KMS-11 (cell line): Measurements from ENCODE around the gene PSG7.
A peak's percentile ranks its signal among the peaks of the same experiment; 100 is the strongest.
"Not testable (repeated sequence)": the region's sequence is repeated elsewhere in the genome, so short reads cannot be mapped to it uniquely, and the experiment has no call there.

Experiments used
- H2AFZ ChIP-seq: fragments of 200-600 bp; sonication (generic); 2 replicates; pipeline ENCODE4 v1.6.1; 2016; ENCODE audit warnings: antibody characterized with exemption, mixed run types, low read depth
- H3K27ac ChIP-seq: fragments of 200-600 bp; sonication (generic); 2 replicates; pipeline ENCODE4 v1.6.1; 2016; ENCODE audit warnings: mild to moderate bottlenecking, mixed run types
- H3K27me3 ChIP-seq: fragments of 200-600 bp; sonication (generic); 2 replicates; pipeline ENCODE4 v1.6.1; 2017; ENCODE audit warnings: mild to moderate bottlenecking, low read depth, mixed run types, moderate library complexity; ENCODE audit not compliant: insufficient read depth
- H3K36me3 ChIP-seq: fragments of 200-600 bp; sonication (generic); 2 replicates; pipeline ENCODE4 v1.6.1; 2017; ENCODE audit warnings: mild to moderate bottlenecking, mixed run types; ENCODE audit not compliant: insufficient read depth
- H3K4me1 ChIP-seq: fragments of 200-600 bp; sonication (generic); 2 replicates; pipeline ENCODE4 v1.6.1; 2016; ENCODE audit warnings: mild to moderate bottlenecking, low read depth, mixed run types; ENCODE audit not compliant: poor library complexity, severe bottlenecking
- H3K4me2 ChIP-seq: fragments of 200-600 bp; sonication (generic); 2 replicates; pipeline ENCODE4 v1.7.0; 2016; ENCODE audit warnings: mild to moderate bottlenecking, mixed run types
- H3K4me3 ChIP-seq: fragments of 200-600 bp; sonication (generic); IDR thresholded peaks from 2 replicates; pipeline ENCODE4 v1.6.1; 2017; ENCODE audit warnings: low read depth, low read length, mixed read lengths; ENCODE audit not compliant: insufficient read depth
- H3K79me2 ChIP-seq: fragments of 200-600 bp; sonication (generic); 2 replicates; pipeline ENCODE4 v1.6.1; 2016; ENCODE audit warnings: low read depth, mixed run types; ENCODE audit not compliant: insufficient read depth
- H3K9ac ChIP-seq: fragments of 200-600 bp; sonication (generic); 2 replicates; pipeline ENCODE4 v1.6.1; 2016; ENCODE audit warnings: mild to moderate bottlenecking, mixed run types
- H4K20me1 ChIP-seq: fragments of 200-600 bp; sonication (generic); 2 replicates; pipeline ENCODE4 v1.6.1; 2016; ENCODE audit warnings: mild to moderate bottlenecking, mixed run types; ENCODE audit not compliant: insufficient read depth
- TF ChIP-seq, protein P1 (sequence below): fragments of 200-600 bp; sonication (generic); conservative IDR thresholded peaks from 2 replicates; pipeline ENCODE4 v1.6.1; 2017; ENCODE audit warnings: low read depth, mild to moderate bottlenecking, antibody characterized with exemption, low read length, moderate library complexity, mixed read lengths

Gene PSG7

DNA sequence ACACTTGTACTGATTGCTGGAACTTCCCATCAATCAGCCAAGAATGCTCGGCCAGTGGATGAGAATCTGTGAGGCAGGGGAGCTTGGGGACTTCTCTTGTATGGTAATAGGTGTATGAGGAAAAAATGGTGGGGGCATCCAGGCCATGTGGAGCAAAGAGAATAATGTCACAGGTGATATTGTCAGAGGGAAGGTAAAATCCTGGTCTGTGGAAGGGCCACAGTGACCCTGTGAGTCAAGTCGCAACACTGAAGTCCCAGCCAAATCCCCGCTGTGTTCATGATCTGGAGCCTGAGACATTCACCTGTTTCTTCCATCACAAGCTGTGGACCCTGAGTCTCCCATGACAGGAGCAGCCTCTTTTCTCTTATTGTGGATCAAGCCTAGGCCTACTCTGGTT lies 8.1 kb downstream of the PSG7 start:
- no peak overlapping the region for H3K4me2 ChIP-seq
- H3K79me2 ChIP-seq = no peaks in the 10 kb centered on the region
- H3K27ac ChIP-seq = no peak overlapping the region
- no peaks in the 10 kb centered on the region for H3K4me1 ChIP-seq
- TF ChIP-seq, protein P1, sequence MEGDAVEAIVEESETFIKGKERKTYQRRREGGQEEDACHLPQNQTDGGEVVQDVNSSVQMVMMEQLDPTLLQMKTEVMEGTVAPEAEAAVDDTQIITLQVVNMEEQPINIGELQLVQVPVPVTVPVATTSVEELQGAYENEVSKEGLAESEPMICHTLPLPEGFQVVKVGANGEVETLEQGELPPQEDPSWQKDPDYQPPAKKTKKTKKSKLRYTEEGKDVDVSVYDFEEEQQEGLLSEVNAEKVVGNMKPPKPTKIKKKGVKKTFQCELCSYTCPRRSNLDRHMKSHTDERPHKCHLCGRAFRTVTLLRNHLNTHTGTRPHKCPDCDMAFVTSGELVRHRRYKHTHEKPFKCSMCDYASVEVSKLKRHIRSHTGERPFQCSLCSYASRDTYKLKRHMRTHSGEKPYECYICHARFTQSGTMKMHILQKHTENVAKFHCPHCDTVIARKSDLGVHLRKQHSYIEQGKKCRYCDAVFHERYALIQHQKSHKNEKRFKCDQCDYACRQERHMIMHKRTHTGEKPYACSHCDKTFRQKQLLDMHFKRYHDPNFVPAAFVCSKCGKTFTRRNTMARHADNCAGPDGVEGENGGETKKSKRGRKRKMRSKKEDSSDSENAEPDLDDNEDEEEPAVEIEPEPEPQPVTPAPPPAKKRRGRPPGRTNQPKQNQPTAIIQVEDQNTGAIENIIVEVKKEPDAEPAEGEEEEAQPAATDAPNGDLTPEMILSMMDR = no peak
- no peaks in the 10 kb centered on the region for H3K27me3 ChIP-seq
- no peaks in the 10 kb centered on the region for H4K20me1 ChIP-seq
- H3K4me3 ChIP-seq = no peak overlapping the region
- no peak overlapping the region for H3K9ac ChIP-seq
- H3K36me3 ChIP-seq = no peaks in the 10 kb centered on the region
- H2AFZ ChIP-seq = no peak overlapping the region

DNA sequence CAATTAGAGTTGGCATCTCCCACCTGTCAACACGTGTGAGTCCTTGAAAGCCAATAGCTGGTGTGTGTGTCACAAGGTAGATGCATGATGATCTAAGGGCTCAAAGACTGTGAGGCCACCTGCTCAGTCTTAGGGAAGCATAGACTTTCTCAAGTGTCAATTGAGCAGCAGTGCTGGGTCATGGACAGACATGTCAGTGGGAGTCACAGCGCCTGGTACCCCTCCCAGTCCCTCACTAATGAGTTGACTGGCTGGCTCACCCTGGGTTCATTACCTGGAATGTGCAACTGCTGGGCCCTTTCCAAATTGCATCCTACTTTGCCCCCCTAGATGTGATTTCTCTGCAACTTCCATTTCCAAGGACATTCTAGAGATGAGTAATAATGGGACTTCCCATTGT lies 10.2 kb downstream of the PSG7 start:
- H3K4me3 ChIP-seq = no peak overlapping the region
- H3K27ac ChIP-seq = no peak overlapping the region
- no peaks in the 10 kb centered on the region for H3K4me1 ChIP-seq
- no peaks in the 10 kb centered on the region for H4K20me1 ChIP-seq
- no peak overlapping the region for H2AFZ ChIP-seq
- no peaks in the 10 kb centered on the region for H3K79me2 ChIP-seq
- no peak overlapping the region for H3K9ac ChIP-seq
- TF ChIP-seq, protein P1 = no peak
- H3K36me3 ChIP-seq = no peaks in the 10 kb centered on the region
- H3K4me2 ChIP-seq = no peak overlapping the region
- H3K27me3 ChIP-seq = no peaks in the 10 kb centered on the region

DNA sequence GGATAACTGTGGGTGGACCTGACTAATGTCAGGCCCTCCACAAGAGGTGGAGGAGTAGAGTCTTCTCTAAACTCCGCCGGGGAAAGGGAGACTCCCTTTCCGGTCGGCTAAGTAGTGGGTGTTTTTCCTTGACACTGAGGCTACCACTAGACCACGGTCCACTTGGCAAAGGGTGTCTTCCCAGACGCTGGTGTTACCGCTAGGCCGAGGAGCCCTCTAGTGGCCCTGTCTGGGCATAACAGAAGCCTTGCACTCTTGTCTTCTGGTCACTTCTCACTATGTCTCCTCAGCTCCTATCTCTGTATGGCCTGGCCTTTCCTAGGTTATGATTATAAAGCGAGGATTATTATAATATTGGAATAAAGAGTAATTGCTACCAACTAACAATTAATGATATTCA lies 13.9 kb downstream of the PSG7 start:
- H3K27me3 ChIP-seq, H3K9ac ChIP-seq, H3K36me3 ChIP-seq, H4K20me1 ChIP-seq, H3K79me2 ChIP-seq, H3K4me2 ChIP-seq, H3K27ac ChIP-seq, H3K4me1 ChIP-seq, H3K4me3 ChIP-seq, H2AFZ ChIP-seq: not testable (repeated sequence)
- TF ChIP-seq, protein P1 = peak; percentile 61

DNA sequence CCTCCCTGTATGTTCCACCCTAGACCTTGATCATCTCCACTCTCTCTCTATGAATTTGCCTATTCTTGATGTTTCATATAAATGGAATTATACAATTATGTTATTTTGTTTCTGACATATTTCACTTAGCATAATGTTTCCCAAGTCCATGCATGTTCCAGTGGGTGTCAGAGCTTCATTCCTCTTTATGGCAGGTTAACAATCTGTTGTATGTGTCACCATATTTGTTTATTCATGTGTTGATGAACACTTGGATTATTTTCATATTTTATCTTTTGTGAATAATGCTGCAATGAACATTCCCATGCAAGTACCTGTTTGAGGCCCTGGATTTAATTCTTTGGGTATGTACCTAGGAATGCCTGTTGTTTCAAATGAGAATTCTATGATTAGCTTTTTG lies 16.0 kb downstream of the PSG7 start:
- H4K20me1 ChIP-seq, H3K79me2 ChIP-seq, H3K9ac ChIP-seq, H3K4me1 ChIP-seq, H3K4me3 ChIP-seq, H3K4me2 ChIP-seq, H3K27ac ChIP-seq, H2AFZ ChIP-seq, H3K36me3 ChIP-seq, H3K27me3 ChIP-seq: not testable (repeated sequence)

DNA sequence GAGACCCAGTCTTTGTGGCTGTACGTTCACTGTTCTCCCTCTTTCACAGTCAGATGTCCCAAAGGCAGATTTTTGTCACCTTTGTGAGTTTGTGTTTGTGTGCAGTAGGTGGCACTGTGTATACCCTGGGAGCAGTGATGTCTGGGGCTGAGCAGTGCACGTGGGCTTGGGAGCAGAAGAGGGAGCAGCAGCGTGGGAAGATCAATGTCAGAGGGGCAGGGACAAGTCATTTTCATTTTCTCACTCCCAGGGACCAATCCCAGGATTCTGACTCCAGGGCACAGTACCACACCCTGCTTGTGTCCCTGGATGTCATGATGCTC lies 17.3 kb downstream of the PSG7 start:
- H3K4me1 ChIP-seq = no peaks in the 10 kb centered on the region
- H4K20me1 ChIP-seq = no peaks in the 10 kb centered on the region
- H3K27me3 ChIP-seq = no peaks in the 10 kb centered on the region
- H3K9ac ChIP-seq = no peak overlapping the region
- H3K36me3 ChIP-seq = no peaks in the 10 kb centered on the region
- H3K79me2 ChIP-seq = no peaks in the 10 kb centered on the region
- no peak overlapping the region for H3K4me3 ChIP-seq
- H2AFZ ChIP-seq = no peak overlapping the region
- H3K27ac ChIP-seq = no peak overlapping the region
- H3K4me2 ChIP-seq = no peak overlapping the region
- TF ChIP-seq, protein P1 = no peak
